ENCODE measurements around the gene NFATC2.

DNA sequence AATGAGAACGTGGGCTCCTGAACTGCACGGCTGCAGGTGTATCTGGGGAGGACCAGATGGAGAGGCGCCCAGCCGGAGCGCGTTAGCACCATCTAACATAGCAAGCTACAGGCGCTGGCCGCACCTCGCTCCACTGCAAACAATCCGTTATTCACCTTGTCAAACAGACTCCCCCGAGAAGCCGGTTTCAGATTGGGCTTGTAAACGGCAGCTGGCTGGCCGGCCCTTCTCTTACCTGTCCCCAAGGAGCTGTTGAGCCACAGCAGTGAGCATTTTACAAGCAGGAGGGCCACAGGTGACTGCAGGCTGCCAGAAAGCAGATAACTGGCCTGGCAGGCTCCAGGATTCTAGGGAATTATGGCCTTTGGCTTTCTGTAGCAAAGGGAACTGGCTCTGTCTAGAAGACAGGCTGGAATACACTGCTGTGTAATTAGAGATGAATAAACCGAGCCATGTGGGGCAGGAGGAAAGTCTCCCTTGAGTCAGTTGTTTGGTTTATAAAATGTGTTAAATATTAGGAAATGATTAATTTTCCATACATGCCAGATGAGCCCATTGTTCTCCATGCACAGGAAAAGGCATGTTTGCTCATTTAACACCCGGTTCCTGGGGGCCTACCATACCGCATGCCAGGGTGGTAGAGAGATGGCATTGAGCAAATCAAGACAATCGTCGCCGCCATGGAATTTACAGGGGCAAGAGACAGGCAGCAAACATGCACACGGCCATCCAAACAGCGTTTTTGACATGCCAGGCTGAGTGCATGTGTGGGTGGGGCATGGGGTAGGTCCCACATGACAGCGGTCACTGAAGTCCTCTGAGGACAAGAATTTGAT, 159.3 kb downstream of the NFATC2 start:
- TF ChIP-seq, protein P1, sequence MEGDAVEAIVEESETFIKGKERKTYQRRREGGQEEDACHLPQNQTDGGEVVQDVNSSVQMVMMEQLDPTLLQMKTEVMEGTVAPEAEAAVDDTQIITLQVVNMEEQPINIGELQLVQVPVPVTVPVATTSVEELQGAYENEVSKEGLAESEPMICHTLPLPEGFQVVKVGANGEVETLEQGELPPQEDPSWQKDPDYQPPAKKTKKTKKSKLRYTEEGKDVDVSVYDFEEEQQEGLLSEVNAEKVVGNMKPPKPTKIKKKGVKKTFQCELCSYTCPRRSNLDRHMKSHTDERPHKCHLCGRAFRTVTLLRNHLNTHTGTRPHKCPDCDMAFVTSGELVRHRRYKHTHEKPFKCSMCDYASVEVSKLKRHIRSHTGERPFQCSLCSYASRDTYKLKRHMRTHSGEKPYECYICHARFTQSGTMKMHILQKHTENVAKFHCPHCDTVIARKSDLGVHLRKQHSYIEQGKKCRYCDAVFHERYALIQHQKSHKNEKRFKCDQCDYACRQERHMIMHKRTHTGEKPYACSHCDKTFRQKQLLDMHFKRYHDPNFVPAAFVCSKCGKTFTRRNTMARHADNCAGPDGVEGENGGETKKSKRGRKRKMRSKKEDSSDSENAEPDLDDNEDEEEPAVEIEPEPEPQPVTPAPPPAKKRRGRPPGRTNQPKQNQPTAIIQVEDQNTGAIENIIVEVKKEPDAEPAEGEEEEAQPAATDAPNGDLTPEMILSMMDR (IDR thresholded peaks at IDR 0.05; ENCODE audit: poor library complexity, severe bottlenecking), result no peak
- no peak for TF ChIP-seq SMC3 (conservative IDR thresholded peaks at IDR 0.05; ENCODE audit: poor library complexity)
- no peak for TF ChIP-seq EZH2 (IDR thresholded peaks at IDR 0.05; ENCODE audit: borderline replicate concordance, insufficient read depth, low read length, poor library complexity, severe bottlenecking)
- TF ChIP-seq TAF1 (IDR thresholded peaks at IDR 0.05; ENCODE audit: low read depth), result no peak
